GM20431 (cell line): Measurements from ENCODE around the gene HABP4.

Source experiments
- in situ Hi-C: fragments of 300-500 bp; cut with MseI, MboI; formaldehyde crosslinking; loops from one replicate; pipeline ENCODE4 v1.15.0; 2020; ENCODE audit warnings: low sequenced_read_pairs; ENCODE audit not compliant: unreplicated experiment

Gene HABP4

GRCh38 chr9:96461336-96461735 is 11.4 kb downstream of the HABP4 start:
- in situ Hi-C loops: no loop called here

- in situ Hi-C loops: no loop called here
These were observed 12.6 kb downstream of the HABP4 start for GRCh38 chr9:96462541-96462940.

- in situ Hi-C loops: no loop called here
These were observed 14.5 kb downstream of the HABP4 start for GRCh38 chr9:96464426-96464825.

GRCh38 chr9:96467784-96468183 is 17.8 kb downstream of the HABP4 start:
- in situ Hi-C loops: no loop called here

GRCh38 chr9:96476013-96476412 is 26.0 kb downstream of the HABP4 start:
- in situ Hi-C loops: no loop called here

GRCh38 chr9:96476591-96476990 is 26.6 kb downstream of the HABP4 start:
- in situ Hi-C loops: no loop called here

- in situ Hi-C loops: no loop called here
These were observed 28.9 kb downstream of the HABP4 start for GRCh38 chr9:96478829-96479371.

- in situ Hi-C loops: no loop called here
These were observed 30.8 kb downstream of the HABP4 start for GRCh38 chr9:96480736-96481135.

- in situ Hi-C loops: no loop called here
These were observed 32.5 kb downstream of the HABP4 start for GRCh38 chr9:96482476-96482875.

- in situ Hi-C loops: no loop called here
These were observed 33.2 kb downstream of the HABP4 start for GRCh38 chr9:96483197-96483596.

- in situ Hi-C loops: no loop called here
These were observed 33.9 kb downstream of the HABP4 start for GRCh38 chr9:96483733-96484390.

- in situ Hi-C loops: no loop called here
These were observed 34.6 kb downstream of the HABP4 start for GRCh38 chr9:96484521-96484931.

GRCh38 chr9:96485280-96485679 is 35.3 kb downstream of the HABP4 start:
- in situ Hi-C loops: no loop called here

GRCh38 chr9:96486386-96487028 is 36.5 kb downstream of the HABP4 start:
- in situ Hi-C loops: no loop called here

GRCh38 chr9:96487029-96487396 is 37.0 kb downstream of the HABP4 start:
- in situ Hi-C loops: no loop called here

- in situ Hi-C loops: no loop called here
These were observed 38.0 kb downstream of the HABP4 start for GRCh38 chr9:96487949-96488348.

- in situ Hi-C loops: no loop called here
These were observed 39.6 kb downstream of the HABP4 start for GRCh38 chr9:96489482-96489979.

- in situ Hi-C loops: no loop called here
These were observed 40.6 kb downstream of the HABP4 start for GRCh38 chr9:96490534-96491078.

GRCh38 chr9:96491079-96491879 is 41.3 kb downstream of the HABP4 start:
- in situ Hi-C loops: no loop called here

GRCh38 chr9:96491880-96492525 is 42.0 kb downstream of the HABP4 start:
- in situ Hi-C loops: no loop called here
